HG03439 (cell line): ENCODE data around the gene RAB5A.
"Not testable (repeated sequence)": the region's sequence is repeated elsewhere in the genome, so short reads cannot be mapped to it uniquely, and the experiment has no call there.

ENCODE experiments used
- ATAC-seq: cut with Tn5 transposase; IDR thresholded peaks from one replicate; pipeline ENCODE4 v1.9.1; 2021; ENCODE audit warnings: mild to moderate bottlenecking, moderate library complexity; ENCODE audit not compliant: unreplicated experiment

The RAB5A gene, protein sequence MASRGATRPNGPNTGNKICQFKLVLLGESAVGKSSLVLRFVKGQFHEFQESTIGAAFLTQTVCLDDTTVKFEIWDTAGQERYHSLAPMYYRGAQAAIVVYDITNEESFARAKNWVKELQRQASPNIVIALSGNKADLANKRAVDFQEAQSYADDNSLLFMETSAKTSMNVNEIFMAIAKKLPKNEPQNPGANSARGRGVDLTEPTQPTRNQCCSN

DNA sequence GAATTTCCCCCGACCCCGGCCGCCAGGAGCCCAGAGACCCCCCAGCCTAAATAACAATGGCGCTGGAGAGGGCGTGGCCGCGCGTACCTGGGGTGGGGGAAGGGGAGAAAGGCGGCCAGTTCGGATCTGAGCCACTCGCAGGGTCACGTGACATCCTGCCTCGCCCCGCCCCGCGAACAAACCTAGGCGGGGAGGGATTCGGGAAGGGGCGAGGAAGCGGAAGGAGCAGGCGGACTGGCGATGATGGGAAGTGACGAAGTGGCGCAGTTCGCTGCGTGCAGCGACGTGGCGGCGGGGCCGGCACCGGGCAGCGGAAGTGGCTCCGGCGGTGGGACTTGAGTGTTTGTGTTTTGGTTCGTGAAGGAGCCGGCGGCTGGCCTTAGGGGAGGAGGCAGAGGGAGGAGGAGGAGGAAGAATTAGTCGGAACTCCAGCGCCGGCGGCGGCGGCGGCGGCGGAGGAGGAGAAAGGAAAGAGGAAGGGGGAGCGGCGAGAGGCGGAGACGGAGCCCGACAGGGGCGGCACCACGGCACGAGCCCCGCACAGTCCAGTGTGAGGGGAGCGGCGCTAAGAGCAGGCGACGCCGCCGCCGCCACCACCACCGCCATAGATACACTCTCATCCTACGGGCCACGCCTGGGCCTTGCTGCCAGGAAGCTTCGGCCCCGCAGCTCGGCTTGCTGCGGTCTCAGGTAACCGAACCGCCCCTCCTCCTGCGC, at the start of gene RAB5A:
Gene RAB5A (plus strand): TSS at position 266 of the 717 bp plus-strand sequence. CDS start 3,802 bp downstream, outside the sequence.
- peak; percentile 97 for ATAC-seq

DNA sequence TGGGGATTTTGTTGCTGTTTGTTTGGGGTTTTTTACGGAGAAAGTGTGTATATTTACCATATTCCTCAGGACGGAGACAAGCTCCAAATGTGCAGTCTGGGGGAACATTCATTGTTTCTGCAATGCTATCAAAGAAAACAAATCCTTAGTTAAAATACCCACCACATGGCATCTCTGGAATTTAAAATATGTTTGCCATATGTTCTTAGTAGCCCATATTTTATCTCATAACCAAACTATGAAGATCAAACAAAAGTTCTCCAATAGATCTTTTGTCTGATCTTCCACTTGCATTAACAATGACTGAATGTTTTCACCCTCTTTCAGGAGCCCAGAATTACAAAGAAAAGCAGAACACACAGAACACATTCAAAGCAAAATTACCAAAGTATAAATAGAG, 48.2 kb upstream of the RAB5A start:
- no peak for ATAC-seq

DNA sequence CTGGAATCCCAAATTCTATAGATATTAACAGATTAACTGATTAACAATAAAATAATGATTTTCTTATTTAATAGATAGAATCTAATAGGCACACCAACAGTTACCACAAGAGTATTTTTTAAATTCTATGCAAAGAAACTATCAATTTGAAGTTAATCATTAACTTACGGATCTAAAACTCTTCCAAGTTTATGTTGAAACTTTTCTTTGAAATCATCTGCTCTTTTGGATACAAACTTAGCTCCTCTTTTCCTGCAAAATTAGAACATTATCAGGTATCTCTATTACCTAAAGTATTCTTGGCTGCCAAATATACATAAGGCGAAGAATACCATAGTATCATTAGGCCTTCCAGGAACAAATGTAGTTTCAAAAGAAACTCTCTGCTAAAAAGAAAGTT, 47.6 kb upstream of the RAB5A start:
- no peak for ATAC-seq

DNA sequence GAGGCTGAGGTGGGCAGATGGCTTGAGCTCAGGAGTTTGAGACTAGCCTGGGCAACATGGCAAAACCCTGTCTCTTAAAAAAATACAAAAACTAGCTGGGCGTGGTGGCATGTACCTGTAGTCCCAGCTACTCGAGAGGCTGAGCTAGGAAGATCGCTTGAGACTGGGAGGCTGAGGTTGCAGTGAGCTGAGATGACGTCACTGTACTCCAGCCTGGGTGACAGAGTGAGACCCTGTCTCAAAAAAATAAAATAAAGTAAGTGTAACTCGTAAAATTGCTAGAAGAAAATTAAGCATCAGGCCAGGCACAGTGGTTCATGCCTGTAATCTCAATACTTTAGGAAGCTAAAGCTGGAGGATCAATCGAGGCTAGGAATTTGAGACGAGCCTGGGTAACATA, 47.1 kb upstream of the RAB5A start:
- ATAC-seq = not testable (repeated sequence)

DNA sequence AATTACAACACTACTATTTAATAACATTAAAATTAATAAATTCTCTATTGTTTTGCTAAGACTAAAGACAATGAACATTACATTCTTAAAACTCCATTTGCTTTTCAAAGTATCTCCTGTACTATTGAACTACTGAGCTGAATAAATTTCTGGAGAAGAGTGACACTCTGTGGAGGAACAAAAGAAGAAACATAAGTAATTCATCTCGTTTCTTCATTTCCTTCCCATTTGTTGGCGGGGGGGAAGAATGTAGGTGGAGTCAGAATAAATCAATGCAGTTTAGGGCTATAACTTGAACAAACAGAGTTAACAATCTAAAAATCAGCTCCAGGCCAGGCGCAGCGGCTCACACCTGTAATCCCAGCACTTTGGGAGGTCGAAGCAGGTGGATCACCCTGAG, 45.6 kb upstream of the RAB5A start:
- ATAC-seq = no peak

DNA sequence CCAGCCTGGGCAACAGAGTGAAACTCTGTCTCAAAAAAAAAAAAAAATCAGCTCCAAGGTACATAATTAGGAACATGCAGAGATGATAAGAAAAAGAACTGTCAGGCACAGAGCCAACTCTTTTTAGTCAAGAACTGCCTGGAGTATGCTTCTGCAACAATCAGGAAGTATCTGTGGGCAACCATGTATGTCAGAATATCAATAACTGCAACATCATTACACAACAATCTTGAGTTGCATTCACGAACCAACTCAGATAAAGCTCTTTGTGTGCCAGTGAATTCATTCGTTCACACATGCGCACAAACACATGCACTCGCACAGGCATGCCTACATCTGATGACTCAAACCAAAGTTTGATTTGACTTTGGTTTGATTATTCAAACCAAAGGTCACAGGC, 45.0 kb upstream of the RAB5A start:
- no peak for ATAC-seq

DNA sequence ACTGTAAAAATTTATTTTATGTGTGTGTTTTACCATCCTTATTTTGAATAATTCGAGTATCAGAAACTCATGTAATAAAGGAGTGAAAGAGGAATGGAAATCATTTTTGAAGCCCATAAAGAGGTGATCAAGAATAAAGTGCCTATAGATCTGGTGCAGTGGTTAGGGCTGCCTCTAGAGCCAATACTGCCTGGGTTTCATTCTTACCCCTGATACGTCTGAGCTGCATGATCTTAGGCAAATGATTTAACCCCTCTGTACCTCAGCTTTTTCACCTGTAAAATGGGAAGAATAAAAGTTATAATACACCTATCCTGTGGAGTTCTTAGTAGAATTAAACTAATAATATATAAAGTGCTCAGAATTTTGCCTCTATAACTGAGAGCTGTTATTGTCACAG, 43.2 kb upstream of the RAB5A start:
- no peak for ATAC-seq

DNA sequence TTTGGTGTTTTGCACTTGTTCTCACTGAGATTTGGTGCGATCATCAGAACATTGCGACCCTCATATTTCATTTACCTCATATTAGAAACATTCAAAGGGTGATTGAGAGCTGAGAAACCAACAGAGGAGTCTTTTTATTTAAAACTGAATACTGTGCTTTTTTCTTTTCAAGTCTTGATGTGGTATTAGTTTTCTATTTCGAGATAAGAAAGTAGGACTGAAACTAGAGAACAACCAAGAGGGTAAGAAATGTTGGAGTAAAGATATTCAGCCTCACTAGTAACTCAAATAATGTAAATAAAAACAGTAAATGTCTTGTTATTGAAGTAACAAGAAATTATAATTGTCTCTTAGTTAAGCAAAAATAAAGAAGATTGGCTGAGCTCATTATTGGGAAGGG, 39.4 kb upstream of the RAB5A start:
- no peak for ATAC-seq

DNA sequence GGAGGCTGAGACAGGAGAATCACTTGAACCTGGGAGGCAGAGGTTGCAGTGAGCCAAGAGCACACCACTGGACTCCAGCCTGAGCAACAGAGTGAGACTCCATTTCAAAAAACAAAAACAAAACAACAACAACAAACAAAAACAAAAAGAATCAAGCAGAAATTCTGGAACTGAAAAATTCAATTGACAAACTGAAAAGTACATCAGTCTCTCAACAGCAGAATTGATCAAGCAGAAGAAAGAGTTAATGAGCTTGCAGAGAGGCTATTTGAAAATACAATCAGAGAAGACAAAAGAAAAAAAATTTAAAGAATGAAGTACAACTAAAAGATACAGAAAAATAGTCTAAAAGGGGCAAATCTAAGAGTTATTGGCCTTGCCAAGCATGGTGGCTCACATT, 35.4 kb upstream of the RAB5A start:
- ATAC-seq = no peak

DNA sequence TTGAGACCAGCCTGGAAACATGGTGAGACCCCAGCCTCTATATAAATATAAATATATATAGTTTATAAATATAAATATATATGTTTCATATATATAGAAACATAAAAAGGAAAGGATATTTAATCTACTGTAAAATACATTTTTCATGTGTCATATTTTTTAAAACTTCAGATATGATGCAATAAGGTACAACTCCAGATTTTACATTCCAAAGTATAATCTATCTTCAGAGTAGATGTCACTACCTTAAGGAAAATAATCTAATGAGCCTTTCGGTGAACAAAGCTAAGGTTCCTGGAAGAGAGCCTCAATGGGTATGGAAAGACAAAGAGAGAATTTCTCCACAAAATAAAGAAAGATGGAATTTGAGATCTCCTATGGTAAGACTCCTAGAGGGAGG, 29.7 kb upstream of the RAB5A start:
- ATAC-seq = no peak

DNA sequence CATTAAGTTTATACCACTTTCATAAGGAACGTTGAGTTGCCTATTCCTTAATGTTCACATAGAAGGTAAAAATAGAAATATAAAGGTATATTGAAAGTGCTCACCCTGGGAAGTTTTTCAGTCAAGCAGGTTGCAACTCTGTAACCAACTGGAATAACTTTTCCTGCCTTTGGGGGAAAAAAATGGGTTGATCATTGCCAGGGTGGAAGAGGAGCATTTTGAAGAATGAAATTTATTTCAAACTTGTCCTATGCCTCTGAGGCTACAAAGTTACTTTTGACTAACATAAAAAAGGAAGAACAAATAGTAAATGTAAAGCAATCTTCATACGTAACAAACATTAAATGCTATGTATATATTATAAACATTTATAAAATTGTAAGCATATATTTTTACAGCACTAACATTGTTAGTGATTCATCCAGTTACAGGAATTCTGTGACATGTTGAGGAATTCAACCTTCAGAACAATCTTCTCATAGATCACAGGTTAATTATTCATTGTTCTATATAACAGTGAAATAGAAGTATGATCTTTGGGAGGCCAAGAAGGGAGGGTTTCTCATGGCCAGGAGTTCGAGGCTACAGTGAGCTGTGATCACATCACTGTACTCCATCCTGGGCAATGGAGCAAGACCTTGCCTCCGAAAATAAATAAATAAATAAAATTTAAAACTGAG, 26.4 kb upstream of the RAB5A start:
- no peak for ATAC-seq

DNA sequence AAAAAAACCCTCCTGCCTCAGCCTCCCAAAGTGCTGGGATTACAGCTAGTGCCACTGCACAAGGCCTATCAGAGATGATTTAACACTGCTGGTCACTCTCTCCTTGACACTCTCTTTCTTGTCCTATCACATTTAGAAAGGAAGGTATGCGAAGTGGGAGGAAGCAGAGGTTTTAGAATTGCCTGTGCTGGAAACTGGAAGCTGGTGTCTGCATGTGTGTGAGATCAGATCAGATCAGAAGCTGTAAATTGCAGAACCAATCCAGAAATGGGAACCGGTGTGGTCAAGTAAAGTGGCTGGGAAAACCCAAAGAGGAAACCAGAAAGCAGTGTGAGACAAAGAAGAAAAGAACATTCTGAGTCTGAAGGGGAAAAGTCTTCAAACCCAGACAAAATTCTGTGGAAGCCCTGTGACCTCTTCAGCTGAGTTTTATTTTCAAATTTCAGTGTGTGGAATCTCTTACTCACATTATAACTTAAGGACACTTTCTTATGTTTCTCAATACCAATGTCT, 15.7 kb upstream of the RAB5A start:
- peak; percentile 63 for ATAC-seq

DNA sequence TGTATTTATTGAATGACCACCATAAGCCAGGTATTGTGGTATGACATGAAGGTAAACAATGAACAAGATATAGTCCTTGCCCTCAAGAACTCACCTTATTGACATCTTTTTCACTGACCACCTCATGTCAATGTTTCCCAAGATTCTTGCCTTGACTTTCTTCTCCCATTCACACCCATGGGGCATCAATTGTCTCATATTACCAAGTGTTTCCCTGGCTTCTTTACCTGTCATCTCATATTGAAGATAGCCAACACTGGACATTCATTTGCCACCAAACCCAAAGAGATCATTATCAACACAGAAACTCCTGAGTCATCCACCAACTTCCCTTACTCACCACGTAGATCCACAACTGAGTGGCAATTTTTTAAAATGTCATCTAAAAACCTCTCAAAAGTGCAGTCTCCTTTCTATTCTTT, 15.1 kb upstream of the RAB5A start:
- peak; percentile 45 for ATAC-seq

DNA sequence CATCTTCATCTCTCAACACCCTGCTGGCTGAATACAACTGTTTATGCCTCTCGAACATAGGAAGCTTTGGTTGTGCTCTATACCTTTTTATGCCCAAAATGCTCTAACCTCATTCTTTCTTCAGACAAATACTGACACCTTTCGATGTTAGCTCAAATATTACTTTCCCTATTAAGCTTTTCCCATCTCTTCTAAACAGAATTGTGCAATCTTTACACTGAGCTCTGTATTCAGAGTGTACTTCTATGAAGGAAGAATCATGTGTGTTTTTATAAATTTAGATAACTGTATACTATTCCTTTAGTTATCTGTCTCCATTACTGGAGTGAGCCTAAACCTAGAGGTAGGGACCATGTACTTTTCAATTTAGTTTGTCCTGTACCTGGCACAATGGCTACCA, 14.5 kb upstream of the RAB5A start:
- no peak for ATAC-seq

DNA sequence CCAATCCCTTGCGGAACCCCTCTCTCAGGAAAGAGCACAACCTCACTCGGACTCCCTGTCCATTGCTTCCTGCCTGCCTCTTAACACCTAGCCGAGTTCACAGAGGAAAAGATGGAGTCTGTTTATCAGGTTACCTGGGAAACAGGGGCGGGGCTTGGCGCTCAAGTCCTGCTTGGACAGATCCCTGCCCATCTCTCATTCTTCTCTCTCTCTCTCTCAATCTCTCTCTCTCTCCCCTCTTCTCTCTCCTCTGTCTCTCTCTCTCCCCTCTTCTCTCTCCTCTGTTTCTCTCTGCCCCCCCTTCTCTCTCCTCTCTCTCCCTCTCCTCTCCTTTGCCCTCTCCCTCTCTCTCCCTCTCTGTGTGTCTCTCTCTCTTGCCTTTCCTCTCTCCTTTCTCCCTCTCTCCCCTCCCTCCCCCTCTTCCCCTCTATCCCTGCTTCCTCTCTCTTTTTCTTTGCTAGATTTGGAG, 12.8 kb upstream of the RAB5A start, which contains the start of gene EFHB:
Gene EFHB (minus strand): TSS at position 120 of the 469 bp plus-strand sequence. CDS start 199 bp downstream, outside the sequence.
- no peak for ATAC-seq

DNA sequence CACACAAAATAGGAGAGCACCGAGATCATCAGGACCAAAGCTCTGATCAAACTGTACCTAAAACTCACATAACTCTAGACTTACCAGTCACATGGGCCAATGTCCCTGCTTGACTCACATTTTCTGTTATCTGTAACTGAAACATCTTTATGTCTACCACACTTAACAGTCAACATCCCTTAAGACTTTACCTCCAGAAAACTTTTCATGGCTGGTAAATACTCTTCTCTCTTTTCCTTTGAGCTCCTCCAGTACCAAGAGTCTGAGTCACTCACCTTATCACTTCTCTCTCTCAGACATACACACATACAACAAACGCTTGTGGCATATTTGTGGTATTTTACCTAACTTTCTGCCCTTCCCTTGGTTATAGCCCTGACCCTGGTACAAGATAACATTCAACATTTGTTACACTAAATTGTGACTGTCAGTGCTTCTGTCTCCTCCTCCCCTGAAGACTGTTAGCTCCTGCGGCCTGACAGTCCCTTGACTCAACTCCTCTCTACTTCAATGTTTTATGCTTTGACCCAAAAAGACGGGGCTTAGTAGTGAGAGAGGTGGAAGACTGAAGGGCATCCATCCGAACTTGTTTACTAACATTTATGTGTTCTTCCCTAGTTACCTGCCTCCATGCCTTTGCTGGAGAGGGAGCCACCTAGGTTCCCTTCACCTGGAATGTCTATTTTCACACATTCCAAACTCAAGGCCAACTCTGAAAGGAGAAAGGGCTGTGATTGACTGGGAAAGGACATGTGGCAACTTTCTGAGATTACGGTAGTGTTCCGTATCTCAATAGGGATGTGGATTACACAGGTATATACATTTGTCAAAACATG, 9.2 kb upstream of the RAB5A start:
- ATAC-seq = no peak

DNA sequence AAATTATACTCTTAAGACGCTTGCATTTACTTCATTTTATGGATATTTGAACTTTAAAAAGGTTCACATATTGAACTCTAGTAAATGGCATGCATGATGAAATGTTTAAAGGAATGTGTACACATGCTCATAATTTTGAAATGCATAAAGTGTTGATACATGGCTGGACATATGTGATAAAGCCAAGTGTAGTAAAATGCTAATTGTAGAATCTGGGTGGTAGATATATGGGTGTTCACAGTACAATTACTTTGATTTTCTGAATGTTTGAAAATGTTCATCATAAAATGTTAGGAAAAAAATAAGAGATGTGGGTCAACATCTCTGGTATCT, 8.6 kb upstream of the RAB5A start:
- ATAC-seq = no peak

DNA sequence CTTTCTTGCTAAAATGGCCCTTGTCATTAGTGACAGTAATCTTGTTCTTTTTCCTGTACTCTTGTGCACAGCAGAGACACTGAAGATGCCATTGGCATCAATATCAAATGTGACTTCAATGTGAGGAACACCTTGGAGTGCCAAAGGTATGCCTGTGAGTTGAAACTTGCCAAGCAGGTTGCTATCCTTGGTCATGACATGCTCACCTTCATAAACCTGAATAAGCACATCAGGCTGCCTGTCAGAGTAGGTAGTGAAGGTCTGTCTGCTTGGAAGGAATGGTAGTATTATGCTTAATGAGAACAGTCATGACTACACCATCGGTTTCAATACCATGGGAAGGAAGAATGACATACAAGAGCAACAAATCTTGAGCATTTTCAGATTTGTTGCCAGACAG, 6.3 kb upstream of the RAB5A start:
- ATAC-seq = no peak

DNA sequence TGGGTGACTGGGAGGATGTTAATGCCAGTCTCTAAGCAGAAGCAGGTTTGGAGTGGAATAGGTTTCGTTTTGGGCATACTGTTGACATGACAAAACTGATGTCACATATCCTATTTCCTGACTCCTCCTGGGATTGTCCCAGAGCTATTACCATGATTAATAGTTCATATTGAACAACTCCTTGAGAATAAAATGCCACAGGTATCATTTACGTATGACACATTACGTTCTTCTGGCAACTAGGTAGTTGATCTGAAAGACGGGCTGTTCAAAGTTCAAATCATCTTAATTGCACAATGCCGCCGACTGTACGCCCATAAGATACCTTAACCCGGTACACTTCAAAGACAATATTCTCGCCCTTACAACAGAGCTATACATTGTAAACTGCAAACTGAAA, 1.4 kb upstream of the RAB5A start:
- no peak for ATAC-seq

DNA sequence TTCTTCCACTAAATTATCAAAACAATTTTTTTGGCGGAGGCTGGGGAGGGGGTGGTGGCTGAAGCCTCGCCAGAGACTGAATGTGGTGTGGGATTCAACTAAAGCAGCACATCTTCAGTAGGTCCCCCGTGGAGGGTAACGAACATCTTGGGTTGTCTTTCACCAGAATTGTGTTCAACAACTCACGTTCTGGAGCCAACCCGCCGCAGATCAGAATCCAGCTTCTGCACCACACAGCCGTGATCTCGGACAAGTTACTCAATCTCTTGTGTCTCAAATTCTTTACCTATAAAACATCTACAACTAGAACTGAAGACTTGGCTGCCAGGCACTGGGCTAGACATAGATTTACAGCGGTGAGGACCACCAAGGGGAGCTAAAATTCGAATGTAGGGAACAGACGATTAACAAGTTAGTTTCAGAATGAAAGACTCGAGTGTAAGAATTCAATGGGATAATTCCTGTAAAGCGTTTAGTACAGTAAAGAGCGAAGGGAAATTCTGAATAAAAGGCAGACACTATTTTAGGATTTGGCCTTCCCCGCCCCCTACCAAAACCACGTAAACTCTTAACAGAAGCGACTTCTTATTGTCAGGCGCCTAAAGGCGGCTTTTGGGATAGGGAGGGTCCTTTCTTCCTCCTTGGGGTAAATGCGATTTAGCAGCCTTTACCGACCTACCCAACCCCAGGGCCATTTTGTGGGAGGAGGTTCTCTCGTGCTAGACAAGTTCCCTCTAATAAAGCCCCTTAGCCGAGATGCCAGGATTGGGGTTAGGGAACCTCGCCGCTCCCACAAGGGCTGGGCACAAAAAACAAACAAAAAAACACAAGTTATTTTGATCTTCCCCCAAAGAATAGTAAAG, 697 bp upstream of the RAB5A start:
- peak; percentile 14 for ATAC-seq
